Stimulated activated CD8-positive, alpha-beta memory T cell treated with anti-CD3 and anti-CD28 coated beads, Interleukin-4, amount 100 ng/mL, for 24 hours (primary cell): ENCODE results near the gene KCNK6.
"Not testable (repeated sequence)": the region's sequence is repeated elsewhere in the genome, so short reads cannot be mapped to it uniquely, and the experiment has no call there.

Source experiments
- DNase-seq: peaks from one replicate; pipeline ENCODE4 v3.0.0-alpha.2; 2020; ENCODE audit warnings: low read depth

The KCNK6 gene

GRCh38 chr19:38324431-38324830, 4.8 kb downstream of the KCNK6 start:
- no peak for DNase-seq

DNA sequence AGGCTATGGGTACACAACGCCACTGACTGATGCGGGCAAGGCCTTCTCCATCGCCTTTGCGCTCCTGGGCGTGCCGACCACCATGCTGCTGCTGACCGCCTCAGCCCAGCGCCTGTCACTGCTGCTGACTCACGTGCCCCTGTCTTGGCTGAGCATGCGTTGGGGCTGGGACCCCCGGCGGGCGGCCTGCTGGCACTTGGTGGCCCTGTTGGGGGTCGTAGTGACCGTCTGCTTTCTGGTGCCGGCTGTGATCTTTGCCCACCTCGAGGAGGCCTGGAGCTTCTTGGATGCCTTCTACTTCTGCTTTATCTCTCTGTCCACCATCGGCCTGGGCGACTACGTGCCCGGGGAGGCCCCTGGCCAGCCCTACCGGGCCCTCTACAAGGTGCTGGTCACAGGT, 6.9 kb downstream of the KCNK6 start:
- DNase-seq = no peak

- DNase-seq = no peak
Observed at GRCh38 chr19:38329651-38330050, 10.0 kb downstream of the KCNK6 start.

DNA sequence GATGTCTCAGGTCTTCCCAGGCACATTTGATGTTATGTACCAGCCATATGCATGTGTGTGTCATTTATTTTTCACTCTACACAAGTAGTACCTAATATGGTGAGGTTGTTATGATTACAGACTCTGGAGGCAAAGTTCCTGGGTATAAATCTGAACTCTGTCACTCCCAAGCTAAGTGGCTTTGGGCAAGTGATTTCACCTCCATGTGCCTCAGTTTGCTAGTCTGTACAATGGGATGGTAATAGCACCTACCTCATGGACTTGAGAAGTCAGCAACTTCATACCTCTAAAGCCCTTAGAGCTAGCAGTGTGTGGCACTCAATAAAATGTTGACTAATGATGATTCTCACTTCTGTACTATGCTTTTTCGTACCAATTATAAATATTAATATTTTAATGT, 12.1 kb downstream of the KCNK6 start:
- DNase-seq = no peak

GRCh38 chr19:38333245-38333644, 13.6 kb downstream of the KCNK6 start:
- no peak for DNase-seq

- DNase-seq = peak; percentile 89
Observed at GRCh38 chr19:38335949-38336637, 16.4 kb downstream of the KCNK6 start.

DNA sequence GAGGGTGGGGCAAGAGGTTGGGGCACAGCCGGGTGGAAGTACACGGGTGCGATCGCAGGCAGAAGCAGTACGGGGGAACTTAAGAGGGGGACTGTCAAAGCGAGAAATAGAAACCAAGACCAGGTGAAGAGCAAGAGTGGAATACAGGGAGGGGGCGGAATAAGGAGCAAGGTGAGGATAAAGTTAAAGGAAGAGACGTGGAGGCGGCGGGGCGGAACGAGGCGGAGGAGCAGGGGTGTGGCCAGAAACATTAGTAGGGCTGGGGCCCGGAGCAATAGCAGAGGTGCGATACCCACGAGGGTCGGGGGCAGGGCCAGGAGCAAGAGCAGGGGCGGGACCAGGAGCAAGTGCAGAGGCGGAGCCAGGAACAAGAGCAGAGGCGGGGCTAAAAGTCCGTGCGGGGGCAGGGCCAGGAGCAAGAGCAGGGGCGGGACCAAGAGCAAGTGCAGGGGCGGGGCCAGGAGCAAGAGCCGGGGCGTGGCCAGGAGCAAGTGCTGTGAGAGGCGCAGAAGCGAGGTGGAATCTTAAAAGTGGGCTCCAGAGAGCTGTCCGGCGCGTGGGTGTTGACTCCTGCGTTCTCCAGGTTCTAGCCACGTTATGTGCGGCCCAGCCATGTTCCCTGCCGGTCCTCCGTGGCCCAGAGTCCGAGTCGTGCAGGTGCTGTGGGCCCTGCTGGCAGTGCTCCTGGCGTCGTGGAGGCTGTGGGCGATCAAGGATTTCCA, 17.2 kb downstream of the KCNK6 start:
- DNase-seq = peak; percentile 86

GRCh38 chr19:38337360-38337653, 17.7 kb downstream of the KCNK6 start:
- DNase-seq = no peak

GRCh38 chr19:38339011-38339410, 19.4 kb downstream of the KCNK6 start:
- DNase-seq = not testable (repeated sequence)

DNA sequence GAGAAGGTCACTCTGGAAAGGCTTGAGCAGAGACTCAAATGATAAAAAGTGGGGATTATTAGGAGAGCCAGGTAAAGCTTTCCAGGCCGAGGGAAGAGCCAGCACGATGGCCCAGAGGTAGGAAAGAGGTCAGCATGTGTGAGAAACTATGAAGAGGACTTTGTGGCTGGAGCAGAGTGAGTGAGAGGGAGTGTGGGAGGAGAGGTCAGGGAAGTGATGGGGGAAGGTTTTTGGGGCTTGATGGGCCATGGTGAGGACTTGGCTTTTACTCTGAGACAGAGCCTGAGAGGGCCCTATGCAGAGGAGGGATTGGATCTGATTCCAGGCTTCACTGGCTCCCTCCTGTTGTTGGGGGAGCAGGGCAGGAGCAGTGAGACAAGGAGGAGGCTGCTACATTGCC, 21.3 kb downstream of the KCNK6 start:
- DNase-seq = no peak

- no peak for DNase-seq
Observed at GRCh38 chr19:38346837-38347236, 27.2 kb downstream of the KCNK6 start.

DNA sequence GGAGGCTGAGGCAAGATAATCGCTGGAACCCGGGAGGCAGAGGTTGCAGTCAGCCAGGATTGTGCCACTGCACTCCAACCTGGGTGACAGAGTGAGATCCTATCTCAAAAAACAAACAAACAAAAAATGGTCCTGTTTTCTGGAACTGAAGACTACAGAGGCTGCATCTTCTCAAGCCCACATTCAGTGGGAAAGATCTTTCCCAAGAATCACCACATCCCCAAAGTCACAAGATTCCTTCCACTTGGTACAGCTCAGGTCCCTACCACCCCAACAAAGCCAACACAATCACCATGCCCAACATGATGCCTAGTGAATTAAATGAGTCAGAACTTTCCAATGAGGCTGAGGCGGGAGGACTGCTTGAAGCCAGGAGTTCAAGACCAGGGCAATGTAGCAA, 31.2 kb downstream of the KCNK6 start:
- DNase-seq = no peak

GRCh38 chr19:38351865-38352395, 32.3 kb downstream of the KCNK6 start:
- DNase-seq = no peak

GRCh38 chr19:38352611-38353010, 33.0 kb downstream of the KCNK6 start:
- no peak for DNase-seq

GRCh38 chr19:38355728-38356725, 36.4 kb downstream of the KCNK6 start:
- DNase-seq = no peak

GRCh38 chr19:38358071-38358470, 38.4 kb downstream of the KCNK6 start:
- DNase-seq = no peak

GRCh38 chr19:38359242-38360021, 39.8 kb downstream of the KCNK6 start:
- no peak for DNase-seq

DNA sequence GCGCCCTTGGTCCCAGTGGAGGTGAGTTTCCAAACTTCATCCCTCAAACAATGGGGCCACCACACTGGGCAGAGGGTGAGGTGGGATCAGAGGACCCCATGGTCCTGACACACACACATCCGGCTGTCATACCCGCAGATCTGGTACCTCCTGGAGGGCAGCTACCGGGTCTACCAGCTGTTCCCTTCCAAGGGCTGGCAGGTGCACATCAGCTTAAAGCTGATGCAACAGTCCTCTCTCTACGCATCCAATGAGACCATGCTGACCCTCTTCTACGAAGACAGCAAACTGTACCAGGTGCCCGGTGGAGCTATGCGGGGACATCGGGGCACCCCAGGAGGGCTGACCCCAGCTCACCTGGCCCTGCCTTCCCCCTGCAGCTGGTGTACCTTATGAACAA, 40.7 kb downstream of the KCNK6 start:
- DNase-seq = no peak

DNA sequence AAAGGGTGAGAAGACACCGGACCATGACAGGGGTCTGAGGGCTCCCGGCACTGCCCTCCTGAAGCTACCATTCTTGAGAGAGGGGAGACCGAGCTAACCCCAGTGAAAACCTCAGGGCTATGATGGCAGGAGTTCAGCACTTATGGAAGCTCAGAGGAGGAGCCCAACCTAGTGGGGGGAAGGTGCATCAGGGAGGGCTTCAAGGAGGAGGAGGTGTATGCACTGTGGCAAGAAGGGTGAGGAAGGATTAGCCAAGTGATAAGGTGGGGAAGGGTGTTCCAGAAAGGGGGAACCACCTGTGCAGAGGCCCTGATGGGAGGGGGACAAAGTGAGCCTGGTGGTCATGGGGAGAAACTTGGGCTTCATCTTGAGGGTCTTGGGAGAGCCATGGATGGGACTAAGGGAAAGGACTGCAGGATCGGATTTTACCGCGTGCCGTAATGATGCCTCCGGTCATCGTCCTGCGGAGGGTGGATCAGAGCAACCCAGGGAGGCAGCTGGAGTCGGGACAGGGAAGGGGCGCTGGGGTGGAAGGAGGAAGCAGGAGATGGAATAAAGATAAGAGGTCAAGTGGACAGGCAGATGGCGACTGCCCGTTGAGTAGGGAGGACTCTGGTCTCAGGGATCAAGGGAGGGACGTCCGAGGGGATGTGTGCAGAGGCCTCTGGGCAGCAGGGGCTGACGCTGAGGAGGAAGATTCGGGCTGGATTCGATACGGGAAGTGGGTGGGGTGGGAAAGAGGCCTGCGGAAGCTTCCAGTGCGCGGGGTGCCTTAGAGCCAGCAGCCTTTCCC, 41.4 kb downstream of the KCNK6 start:
- no peak for DNase-seq

GRCh38 chr19:38361633-38362075, 42.0 kb downstream of the KCNK6 start:
- peak; percentile 51 for DNase-seq
